CD4-positive, alpha-beta T cell treated with Interleukin-4 for 4 hours (primary cell): Measurements from ENCODE around the gene ZNF417.
"Not testable (repeated sequence)": the region's sequence is repeated elsewhere in the genome, so short reads cannot be mapped to it uniquely, and the experiment has no call there.

Source experiments
- DNase-seq: peaks from one replicate; pipeline ENCODE4 v3.0.0-alpha.2; 2020

Gene ZNF417

GRCh38 chr19:57887195-57887941 is 29.0 kb downstream of the ZNF417 start:
- no peak for DNase-seq

GRCh38 chr19:57886046-57886445 is 30.3 kb downstream of the ZNF417 start:
- DNase-seq = no peak

GRCh38 chr19:57873883-57874799 is 42.3 kb downstream of the ZNF417 start:
- DNase-seq = not testable (repeated sequence)

GRCh38 chr19:57872450-57872849 is 43.9 kb downstream of the ZNF417 start:
- no peak for DNase-seq

- no peak for DNase-seq
Observed at GRCh38 chr19:57870225-57870624, 46.2 kb downstream of the ZNF417 start.

GRCh38 chr19:57869655-57870054 is 46.7 kb downstream of the ZNF417 start:
- DNase-seq = not testable (repeated sequence)

GRCh38 chr19:57867868-57868492 is 48.4 kb downstream of the ZNF417 start:
- no peak for DNase-seq
